IMR-90 (cell line): ENCODE results near the gene MAMLD1. TPM values are rescaled to one million over a fixed set of nuclear protein-coding genes. Genes with fewer than 3 reads are reported as not detected.

Source experiments
- ATAC-seq: fragments of 200-7000 bp; cut with Tn5 transposase; 2 replicates; pipeline ENCODE4 v1.9.1; 2020; ENCODE audit warnings: low read depth, mild to moderate bottlenecking, moderate library complexity
- BruUV-seq: library from RNA; stranded (reverse); fragments of 400-500 nt; replicated peaks from 2 replicates; lab custom pipeline; 2021; lab: Mats Ljungman, UMichigan
- CTCF ChIA-PET: fragments of 300-600 bp; formaldehyde crosslinking; extraction: SDS; loops from one replicate; lab custom pipeline; 2021; ENCODE audit warnings: antibody characterized with exemption; lab: Yijun Ruan, JAX
- POLR2A ChIA-PET: fragments of 300-600 bp; sonication (Branson Sonifier 250); formaldehyde crosslinking; loops from one replicate; lab custom pipeline; 2022; ENCODE audit warnings: antibody characterized with exemption; ENCODE audit not compliant: unreplicated experiment; lab: Charles Lee
- DNase-seq: peaks from one replicate; pipeline ENCODE4 v3.0.0; 2013
- H2AFZ ChIP-seq: replicated peaks from 2 replicates; pipeline ENCODE3; 2013; ENCODE audit warnings: low read length, mild to moderate bottlenecking; ENCODE audit not compliant: poor library complexity
- H2AK5ac ChIP-seq: 2 replicates; pipeline ENCODE4 v1.6.1; 2013; ENCODE audit warnings: low read depth, low read length, inconsistent platforms
- H2AK9ac ChIP-seq: replicated peaks from 2 replicates; pipeline ENCODE3; 2013; ENCODE audit warnings: mild to moderate bottlenecking, low read depth, low read length, moderate library complexity; ENCODE audit not compliant: poor library complexity
- H2BK120ac ChIP-seq: 2 replicates; pipeline ENCODE4 v1.6.1; 2013; ENCODE audit warnings: low read depth, low read length, inconsistent platforms
- H2BK15ac ChIP-seq: 3 replicates; pipeline ENCODE4 v1.6.1; 2013; ENCODE audit warnings: low read depth, low read length, inconsistent platforms
- H2BK20ac ChIP-seq: 2 replicates; pipeline ENCODE4 v1.6.1; 2013; ENCODE audit warnings: low read depth, mild to moderate bottlenecking, inconsistent platforms, low read length, moderate library complexity
- H2BK5ac ChIP-seq: 2 replicates; pipeline ENCODE4 v1.6.1; 2013; ENCODE audit warnings: mild to moderate bottlenecking, low read depth, low read length, inconsistent platforms; ENCODE audit not compliant: poor library complexity, severe bottlenecking
- H3K14ac ChIP-seq: replicated peaks from 2 replicates; pipeline ENCODE4 v1.6.1; 2013; ENCODE audit warnings: low read depth, low read length, inconsistent platforms
- H3K18ac ChIP-seq: 2 replicates; pipeline ENCODE4 v1.6.1; 2013; ENCODE audit warnings: low read depth, low read length, control low read depth
- H3K23ac ChIP-seq: 2 replicates; pipeline ENCODE4 v1.6.1; 2013; ENCODE audit warnings: low read depth, low read length, inconsistent platforms
- H3K27ac ChIP-seq: 2 replicates; pipeline ENCODE4 v1.5.1; 2013; ENCODE audit warnings: mild to moderate bottlenecking, control low read depth, low read length; ENCODE audit not compliant: insufficient read depth
- H3K27me3 ChIP-seq: 2 replicates; pipeline ENCODE4 v1.6.1; 2013; ENCODE audit warnings: low read length; ENCODE audit not compliant: control insufficient read depth, insufficient read depth
- H3K36me3 ChIP-seq: 2 replicates; pipeline ENCODE4 v1.6.1; 2013; ENCODE audit warnings: low read length, mixed read lengths; ENCODE audit not compliant: control insufficient read depth, insufficient read depth
- H3K4ac ChIP-seq: 2 replicates; pipeline ENCODE4 v1.6.1; 2013; ENCODE audit warnings: low read depth, low read length, inconsistent platforms
- H3K4me1 ChIP-seq: 2 replicates; pipeline ENCODE4 v1.6.1; 2013; ENCODE audit warnings: low read length, mixed read lengths; ENCODE audit not compliant: control insufficient read depth, insufficient read depth
- H3K4me2 ChIP-seq: 2 replicates; pipeline ENCODE4 v1.6.1; 2013; ENCODE audit warnings: low read depth, mild to moderate bottlenecking, control low read depth, low read length, moderate library complexity
- H3K4me3 ChIP-seq: 2 replicates; pipeline ENCODE4 v1.5.1; 2013; ENCODE audit warnings: low read depth, mild to moderate bottlenecking, control low read depth, low read length, moderate library complexity; ENCODE audit not compliant: insufficient read depth
- H3K56ac ChIP-seq: 2 replicates; pipeline ENCODE4 v1.6.1; 2013; ENCODE audit warnings: low read length, inconsistent platforms; ENCODE audit not compliant: insufficient read depth; ENCODE audit errors: extremely low read depth
- H3K79me1 ChIP-seq, 2 experiments: 2 replicates each; pipeline ENCODE4 v1.6.1; 2013; ENCODE audit warnings: low read length in 2 of 2, inconsistent platforms in 1 of 2, low read depth in 1 of 2
- H3K9ac ChIP-seq: 2 replicates; pipeline ENCODE4 v1.6.1; 2013; ENCODE audit warnings: low read depth, low read length, control low read depth
- H3K9me1 ChIP-seq: 2 replicates; pipeline ENCODE4 v1.6.1; 2013; ENCODE audit warnings: low read length, inconsistent platforms; ENCODE audit not compliant: insufficient read depth
- H3K9me3 ChIP-seq: 2 replicates; pipeline ENCODE4 v1.6.1; 2013; ENCODE audit warnings: low read length; ENCODE audit not compliant: control insufficient read depth, insufficient read depth
- H4K20me1 ChIP-seq: 2 replicates; pipeline ENCODE4 v1.6.1; 2013; ENCODE audit warnings: low read length, inconsistent platforms; ENCODE audit not compliant: insufficient read depth
- H4K5ac ChIP-seq: 2 replicates; pipeline ENCODE4 v1.6.1; 2013; ENCODE audit warnings: mild to moderate bottlenecking, low read depth, low read length, control low read depth
- H4K8ac ChIP-seq, 2 experiments: 2 replicates each; pipeline ENCODE4 v1.6.1; 2013; ENCODE audit warnings: low read depth in 2 of 2, low read length in 2 of 2, control low read depth in 1 of 2, inconsistent platforms in 1 of 2
- H4K91ac ChIP-seq: 2 replicates; pipeline ENCODE4 v1.6.1; 2013; ENCODE audit warnings: low read depth, low read length, inconsistent platforms; ENCODE audit not compliant: insufficient read depth
- BHLHE40 ChIP-seq: fragments of 150-350 bp; IDR thresholded peaks from 2 replicates; pipeline ENCODE4 v1.6.1; 2016; ENCODE audit warnings: mild to moderate bottlenecking, low read depth, low read length
- CEBPB ChIP-seq: IDR thresholded peaks from 2 replicates; pipeline ENCODE4 v1.6.1; 2012; ENCODE audit warnings: low read depth, low read length, improper control_type of control experiment
- CHD1 ChIP-seq: IDR thresholded peaks from 2 replicates; pipeline ENCODE4 v1.6.1; 2012; ENCODE audit warnings: low read depth, low read length, improper control_type of control experiment
- CTCF ChIP-seq: conservative IDR thresholded peaks from 2 replicates; pipeline ENCODE4 v1.5.1; 2012; ENCODE audit warnings: mild to moderate bottlenecking, low read depth, low read length, improper control_type of control experiment
- ELK1 ChIP-seq: fragments of 150-350 bp; IDR thresholded peaks from 2 replicates; pipeline ENCODE4 v1.6.1; 2016; ENCODE audit warnings: low read depth, mild to moderate bottlenecking, low read length, moderate library complexity, borderline replicate concordance
- FOS ChIP-seq: fragments of 150-350 bp; IDR thresholded peaks from 2 replicates; pipeline ENCODE4 v1.6.1; 2016; ENCODE audit warnings: low read depth, low read length
- MAFK ChIP-seq: IDR thresholded peaks from 2 replicates; pipeline ENCODE4 v1.6.1; 2012; ENCODE audit warnings: low read depth, low read length, improper control_type of control experiment
- MAZ ChIP-seq: IDR thresholded peaks from 2 replicates; pipeline ENCODE4 v1.6.1; 2012; ENCODE audit warnings: low read depth, mild to moderate bottlenecking, low read length, improper control_type of control experiment, moderate library complexity, borderline replicate concordance
- MXI1 ChIP-seq: IDR thresholded peaks from 2 replicates; pipeline ENCODE4 v1.6.1; 2012; ENCODE audit warnings: low read depth, mild to moderate bottlenecking, low read length, moderate library complexity, borderline replicate concordance
- NFE2L2 ChIP-seq: fragments of 150-350 bp; IDR thresholded peaks from 2 replicates; pipeline ENCODE4 v1.6.1; 2016; ENCODE audit warnings: low read depth, mild to moderate bottlenecking, low read length
- POLR2A ChIP-seq: IDR thresholded peaks from 2 replicates; pipeline ENCODE4 v1.6.1; 2012; ENCODE audit warnings: mild to moderate bottlenecking, low read depth, low read length
- RAD21 ChIP-seq: IDR thresholded peaks from 2 replicates; pipeline ENCODE4 v1.6.1; 2012; ENCODE audit warnings: low read length, improper control_type of control experiment
- RCOR1 ChIP-seq: IDR thresholded peaks from 2 replicates; pipeline ENCODE4 v1.6.1; 2012; ENCODE audit warnings: mild to moderate bottlenecking, low read length, improper control_type of control experiment; ENCODE audit not compliant: insufficient replicate concordance
- SMC3 ChIP-seq: fragments of 150-350 bp; IDR thresholded peaks from 2 replicates; pipeline ENCODE4 v1.6.1; 2016; ENCODE audit warnings: low read depth, mild to moderate bottlenecking, antibody characterized with exemption, low read length, moderate library complexity
- USF2 ChIP-seq: fragments of 150-350 bp; IDR thresholded peaks from 2 replicates; pipeline ENCODE4 v1.6.1; 2017; ENCODE audit warnings: mild to moderate bottlenecking, antibody characterized with exemption, low read length, low read depth
- WGBS, 2 experiments: methylation state at CpG; one replicate each; pipeline versions ENCODE4 v1.1.5 to v1.1.7; 2013; ENCODE audit warnings: missing lambda C conversion rate in 2 of 2; ENCODE audit not compliant: insufficient read length in 1 of 2; ENCODE audit errors: extremely low coverage in 2 of 2; 5-methylcytosine and 5-hydroxymethylcytosine counted together
- dilution Hi-C: fragments of 300-500 bp; cut with HindIII; formaldehyde crosslinking; loops from one replicate; pipeline ENCODE4 v1.14.3; 2018; ENCODE audit warnings: low sequenced_read_pairs; ENCODE audit not compliant: unreplicated experiment
- in situ Hi-C: fragments of 300-500 bp; cut with MboI; formaldehyde crosslinking; loops from 3 replicates; pipeline ENCODE4 v1.14.3; 2019; ENCODE audit warnings: low sequenced_read_pairs, inconsistent platforms, mixed read lengths
- intact Hi-C: fragments of 100-400 bp; cut with micrococcal nuclease; formaldehyde crosslinking; loops from 2 replicates; pipeline ENCODE4 v1.10.0; 2022
- polyA plus RNA-seq, 3 experiments: library from polyadenylated mRNA; depleted of rRNA; stranded (reverse); fragments of >200 nt; gene quantifications; 2 replicates each; pipeline ENCODE4 v1.2.3, GENCODE V29; 2012; ENCODE audit warnings: low replicate concordance in 1 of 3
- total RNA-seq: library from RNA; depleted of rRNA; stranded (reverse); fragments of >200 nt; gene quantifications from 2 replicates; pipeline ENCODE4 v1.2.3, GENCODE V29; 2012

Gene MAMLD1
- total and polyA plus RNA-seq, 2 of the 4 experiments (the other 2 are of a cell fraction) = 1.4 to 11.0 TPM

- Histone ChIP-seq H3K18ac (no peak overlapping the region), H4K91ac (no peak overlapping the region), H2AK9ac (no peak overlapping the region), H2AK5ac (no peak overlapping the region), H2BK5ac (no peak overlapping the region), H3K4ac (no peak overlapping the region), H3K23ac (no peak overlapping the region), H3K4me2 (no peak overlapping the region), H3K4me3 (no peak overlapping the region), H3K79me1 (peaks cover 8 to 21% of the 10 kb centered on the region in 2 experiments; a peak in 2 of 4 replicates), H4K20me1 (peaks cover 22% of the 10 kb centered on the region; the same call in 1 of the 2 replicates), H2AFZ (no peak overlapping the region), H3K9me1 (peaks cover 5% of the 10 kb centered on the region; the same call in 1 of the 2 replicates), H2BK120ac (no peak overlapping the region), H3K9ac (no peak overlapping the region), H3K9me3 (no peaks in the 10 kb centered on the region), H2BK15ac (no peak overlapping the region), H3K27ac (no peak overlapping the region), H3K56ac (no peak overlapping the region), H2BK20ac (no peak overlapping the region), H3K4me1 (no peaks in the 10 kb centered on the region), H3K14ac (no peak overlapping the region), H4K8ac (no peak overlapping the region), H3K36me3 (no peaks in the 10 kb centered on the region; the same call in 1 of the 2 replicates), H3K27me3 (no peaks in the 10 kb centered on the region), H4K5ac (no peak overlapping the region)
- no CpG with 5 or more reads among the region's 2 CpGs for WGBS, 2 experiments
- dilution Hi-C loops (no loop called here), intact Hi-C loops (no loop called here), in situ Hi-C loops (no loop called here)
- no peak for ATAC-seq
- CTCF ChIA-PET = no interaction called here
- TF ChIP-seq BHLHE40 (no peak), CEBPB (no peak), RAD21 (no peak), RCOR1 (no peak), ELK1 (no peak), USF2 (no peak), SMC3 (no peak), MXI1 (no peak), CTCF (no peak), MAFK (no peak), POLR2A (no peak), NFE2L2 (no peak), CHD1 (no peak), FOS (no peak), MAZ (no peak)
- POLR2A ChIA-PET = no interaction called here
- BruUV-seq = no TSS peak
- no peak for DNase-seq
These were observed 48.5 kb downstream of the MAMLD1 start for GRCh38 chrX:150411656-150412055.
